PC-3 (cell line): Measurements from ENCODE around the gene SRGAP3.

ENCODE experiments used
- EZH2 ChIP-seq: fragments of 300-600 bp; sonication (generic); IDR thresholded peaks from one replicate; pipeline ENCODE4 v1.6.1; 2017; ENCODE audit warnings: antibody characterized with exemption, mild to moderate bottlenecking, low read length; ENCODE audit not compliant: unreplicated experiment
- TF ChIP-seq, protein P1 (sequence below): fragments of 300-600 bp; sonication (generic); conservative IDR thresholded peaks from 2 replicates; pipeline ENCODE4 v1.5.1; 2017; ENCODE audit warnings: antibody characterized with exemption, low read depth, mild to moderate bottlenecking, low read length

DNA sequence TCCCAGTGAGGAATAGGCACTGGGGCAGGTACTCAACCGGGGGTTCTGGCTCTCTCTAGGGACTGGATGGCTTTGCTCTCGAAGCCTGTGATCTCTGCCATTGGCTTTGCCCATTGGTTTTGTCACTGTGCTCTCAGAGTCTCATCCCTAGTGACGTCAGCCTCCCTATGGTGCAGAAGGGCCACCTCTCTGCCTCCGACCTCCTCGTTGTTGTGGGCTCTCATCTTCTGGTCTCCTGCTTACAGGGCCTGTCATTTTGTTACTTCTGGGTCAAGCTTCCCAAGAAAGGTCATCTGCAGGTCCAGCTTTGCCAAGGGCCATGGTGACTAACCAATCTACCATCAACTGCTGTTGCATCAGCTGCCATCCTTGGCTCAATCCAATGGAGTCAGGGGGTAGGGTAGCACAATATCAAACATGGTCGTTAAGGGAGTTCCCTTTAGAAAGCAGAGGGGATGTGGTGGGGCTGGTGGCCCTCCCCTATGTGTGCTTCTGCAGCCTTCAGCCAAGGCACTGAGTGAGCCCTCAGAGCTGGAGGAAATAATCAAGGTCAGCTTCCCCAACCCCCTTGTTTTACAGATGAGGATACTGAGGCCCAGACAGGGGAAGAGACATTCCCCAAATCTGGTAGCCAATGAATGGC is 272.8 kb downstream of the SRGAP3 start:
- TF ChIP-seq, protein P1, sequence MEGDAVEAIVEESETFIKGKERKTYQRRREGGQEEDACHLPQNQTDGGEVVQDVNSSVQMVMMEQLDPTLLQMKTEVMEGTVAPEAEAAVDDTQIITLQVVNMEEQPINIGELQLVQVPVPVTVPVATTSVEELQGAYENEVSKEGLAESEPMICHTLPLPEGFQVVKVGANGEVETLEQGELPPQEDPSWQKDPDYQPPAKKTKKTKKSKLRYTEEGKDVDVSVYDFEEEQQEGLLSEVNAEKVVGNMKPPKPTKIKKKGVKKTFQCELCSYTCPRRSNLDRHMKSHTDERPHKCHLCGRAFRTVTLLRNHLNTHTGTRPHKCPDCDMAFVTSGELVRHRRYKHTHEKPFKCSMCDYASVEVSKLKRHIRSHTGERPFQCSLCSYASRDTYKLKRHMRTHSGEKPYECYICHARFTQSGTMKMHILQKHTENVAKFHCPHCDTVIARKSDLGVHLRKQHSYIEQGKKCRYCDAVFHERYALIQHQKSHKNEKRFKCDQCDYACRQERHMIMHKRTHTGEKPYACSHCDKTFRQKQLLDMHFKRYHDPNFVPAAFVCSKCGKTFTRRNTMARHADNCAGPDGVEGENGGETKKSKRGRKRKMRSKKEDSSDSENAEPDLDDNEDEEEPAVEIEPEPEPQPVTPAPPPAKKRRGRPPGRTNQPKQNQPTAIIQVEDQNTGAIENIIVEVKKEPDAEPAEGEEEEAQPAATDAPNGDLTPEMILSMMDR, result no peak
- TF ChIP-seq EZH2, result no peak
